Neuron (in vitro differentiated cells): ENCODE measurements around the gene SERTAD3.
"Not testable (repeated sequence)": the region's sequence is repeated elsewhere in the genome, so short reads cannot be mapped to it uniquely, and the experiment has no call there.

Source experiments
- H2AFZ ChIP-seq: one replicate; pipeline ENCODE4 v1.6.1; 2013; ENCODE audit warnings: low read depth, mild to moderate bottlenecking, inconsistent platforms, low read length, moderate library complexity
- H3K27me3 ChIP-seq: one replicate; pipeline ENCODE4 v1.6.1; 2013; ENCODE audit warnings: low read length; ENCODE audit not compliant: insufficient read depth
- H3K36me3 ChIP-seq: one replicate; pipeline ENCODE4 v1.6.1; 2013; ENCODE audit warnings: low read length; ENCODE audit not compliant: insufficient read depth
- H3K4me1 ChIP-seq: one replicate; pipeline ENCODE4 v1.6.1; 2013; ENCODE audit warnings: low read length; ENCODE audit not compliant: insufficient read depth
- H3K4me3 ChIP-seq: 2 replicates; pipeline ENCODE4 v1.5.1; 2013; ENCODE audit warnings: mild to moderate bottlenecking, low read length, moderate library complexity
- H3K9me3 ChIP-seq: one replicate; pipeline ENCODE4 v1.6.1; 2013; ENCODE audit warnings: low read length

The SERTAD3 gene

GRCh38 chr19:40465557-40466218, 21.6 kb upstream of the SERTAD3 start, which contains the start of gene BLVRB:
TSS of gene BLVRB (minus strand) at chr19:40465745. CDS start at chr19:40465688, 57 bp downstream.
- peaks cover 15% of the 10 kb centered on the region for H3K4me1 ChIP-seq
- H3K27me3 ChIP-seq, result peaks cover 22% of the 10 kb centered on the region
- H3K36me3 ChIP-seq, result no peaks in the 10 kb centered on the region
- H3K9me3 ChIP-seq, result no peaks in the 10 kb centered on the region
- H3K4me3 ChIP-seq, result peak within 1 kb of the TSS; percentile 85
- peak within 1 kb of the TSS; percentile 99 for H2AFZ ChIP-seq

DNA sequence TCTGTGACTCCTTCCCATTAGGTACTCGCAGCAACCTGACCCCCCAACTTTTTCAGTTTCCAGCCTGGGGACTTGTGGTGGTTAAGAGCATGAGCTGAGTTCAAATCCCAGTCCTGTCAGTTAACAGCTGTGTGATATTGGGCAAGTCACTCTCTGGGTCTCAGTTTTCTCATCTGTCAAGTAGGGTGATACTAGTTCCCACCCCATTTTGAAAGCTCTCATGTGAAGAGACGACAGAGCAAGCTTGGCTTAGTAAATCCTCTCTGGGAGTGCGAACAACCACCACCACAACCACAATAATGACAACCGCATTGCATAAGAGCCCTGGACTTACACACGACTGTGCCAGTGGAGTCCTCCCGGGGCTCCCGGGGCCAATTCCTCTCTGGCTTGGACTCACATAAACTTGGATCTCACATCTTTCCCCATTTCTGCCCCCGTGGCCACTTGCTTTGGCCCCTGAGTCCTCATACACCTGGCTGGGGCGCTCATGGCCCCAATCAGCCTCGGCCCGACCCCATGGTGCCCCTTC, 21.0 kb upstream of the SERTAD3 start:
- no peaks in the 10 kb centered on the region for H3K36me3 ChIP-seq
- peak overlapping the region; percentile 99 for H2AFZ ChIP-seq
- peaks cover 22% of the 10 kb centered on the region for H3K27me3 ChIP-seq

DNA sequence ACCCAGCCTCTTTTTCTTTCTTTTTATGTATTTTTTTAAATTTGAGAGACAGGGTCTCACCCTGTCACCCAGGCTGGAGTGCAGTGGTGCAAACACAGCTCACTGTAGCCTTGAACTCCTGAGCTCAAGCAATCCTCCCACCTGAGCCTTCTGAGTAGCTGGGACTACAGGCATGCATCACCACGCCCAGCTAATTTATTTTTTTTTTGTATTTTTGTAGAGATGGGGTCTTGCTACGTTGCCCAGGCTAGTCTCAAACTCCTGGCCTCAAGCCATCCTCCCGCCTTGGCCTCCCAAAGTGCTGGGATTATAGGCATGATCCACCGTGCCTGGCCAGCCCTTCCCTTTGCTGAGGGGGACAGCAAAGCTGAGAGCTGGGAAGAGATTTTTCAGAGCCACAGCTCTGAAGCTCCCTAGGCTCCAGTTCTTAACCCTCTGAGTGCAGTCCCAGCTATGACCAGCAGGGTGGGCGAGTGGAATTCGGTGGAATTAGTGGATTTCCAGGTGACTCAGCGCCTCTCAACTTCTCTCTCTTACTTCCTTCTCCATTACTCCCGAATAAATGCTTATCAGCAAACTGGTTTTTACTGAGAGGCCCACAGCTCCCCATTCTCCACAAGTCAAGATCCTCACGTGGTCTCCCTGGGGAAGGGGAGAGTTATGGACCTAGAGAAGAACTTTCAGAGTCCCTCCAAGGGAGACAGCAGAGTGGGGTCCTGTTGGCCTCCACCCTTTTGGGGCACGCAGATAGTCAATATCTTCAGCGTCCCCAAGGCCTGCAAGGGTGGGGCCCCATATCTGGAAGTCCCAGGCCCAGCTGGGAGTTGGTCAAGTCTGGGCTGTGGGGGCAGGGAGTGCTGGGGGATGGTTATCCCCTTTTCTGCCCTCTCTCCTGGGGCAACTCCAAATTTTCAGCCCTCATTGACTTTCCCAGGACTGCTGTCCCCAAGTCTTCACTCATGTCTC, 20.2 kb upstream of the SERTAD3 start:
- no peaks in the 10 kb centered on the region for H3K9me3 ChIP-seq
- H2AFZ ChIP-seq, result no peak overlapping the region
- H3K27me3 ChIP-seq, result peaks cover 22% of the 10 kb centered on the region
- H3K4me1 ChIP-seq, result peaks cover 15% of the 10 kb centered on the region
- peak overlapping the region; percentile 85 for H3K4me3 ChIP-seq
- no peaks in the 10 kb centered on the region for H3K36me3 ChIP-seq

More for the DNA sequence above, 21.0 kb upstream of the SERTAD3 start:
- Histone ChIP-seq H3K9me3 (no peaks in the 10 kb centered on the region), H3K4me1 (peaks cover 15% of the 10 kb centered on the region), H3K4me3 (peak overlapping the region; percentile 85)

GRCh38 chr19:40463587-40464037, 19.5 kb upstream of the SERTAD3 start:
- H3K4me3 ChIP-seq, H3K9me3 ChIP-seq, H3K36me3 ChIP-seq, H2AFZ ChIP-seq: not testable (repeated sequence)
- Histone ChIP-seq H3K4me1 (peaks cover 15% of the 10 kb centered on the region), H3K27me3 (peaks cover 20% of the 10 kb centered on the region)

DNA sequence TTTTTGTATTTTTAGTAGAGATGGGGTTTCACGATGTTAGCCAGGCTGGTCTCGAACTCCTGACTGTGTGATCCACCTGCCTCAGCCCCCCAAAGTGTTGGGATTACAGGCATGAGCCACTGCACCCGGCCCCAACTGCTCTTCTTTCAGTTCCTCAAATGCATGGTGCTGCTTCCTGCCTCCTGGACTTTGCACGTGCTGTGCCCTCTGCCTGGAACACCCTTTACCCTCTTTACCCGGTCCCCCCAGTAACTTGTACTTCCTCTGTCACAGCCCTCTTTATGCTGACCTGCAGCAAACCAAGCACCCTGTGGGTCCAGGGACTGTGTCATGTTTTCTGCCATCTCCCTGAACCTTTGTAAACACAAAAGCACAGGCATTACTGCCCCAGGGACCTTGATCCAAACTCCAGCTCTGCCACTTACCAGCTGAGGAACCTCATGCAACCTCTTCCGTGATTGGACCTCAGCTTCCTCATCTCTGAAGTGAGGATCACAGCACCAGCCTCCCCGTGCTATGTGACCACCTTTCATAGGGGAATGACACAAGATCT, 17.6 kb upstream of the SERTAD3 start:
- Histone ChIP-seq H3K9me3 (no peaks in the 10 kb centered on the region), H3K4me1 (peaks cover 9% of the 10 kb centered on the region), H3K36me3 (no peaks in the 10 kb centered on the region), H3K27me3 (peaks cover 7% of the 10 kb centered on the region), H2AFZ (no peak overlapping the region), H3K4me3 (no peak overlapping the region)

DNA sequence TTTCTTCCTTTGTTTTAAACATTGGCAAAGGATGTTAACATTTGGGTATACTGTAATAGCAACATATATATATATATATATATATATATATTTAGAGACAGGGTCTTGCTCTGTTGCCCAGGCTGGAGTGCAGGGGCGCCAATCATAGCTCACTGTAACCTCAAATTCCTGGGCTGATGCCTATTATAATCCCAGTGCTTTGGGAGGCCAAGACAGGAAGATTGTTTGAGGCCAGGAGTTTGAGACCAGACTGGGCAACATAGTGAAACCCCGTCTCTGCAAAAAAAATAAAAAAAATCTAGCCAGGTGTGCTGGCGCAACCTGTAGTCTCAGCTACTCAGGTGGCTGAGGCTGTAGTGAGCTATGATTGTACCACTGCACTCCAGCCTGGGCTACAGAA, 16.1 kb upstream of the SERTAD3 start:
- no peaks in the 10 kb centered on the region for H3K9me3 ChIP-seq
- no peak overlapping the region for H2AFZ ChIP-seq
- no peaks in the 10 kb centered on the region for H3K4me1 ChIP-seq
- H3K4me3 ChIP-seq, result no peak overlapping the region
- no peaks in the 10 kb centered on the region for H3K27me3 ChIP-seq
- H3K36me3 ChIP-seq, result no peaks in the 10 kb centered on the region

- H2AFZ ChIP-seq, result no peak overlapping the region
Observed at GRCh38 chr19:40458597-40458974, 14.5 kb upstream of the SERTAD3 start.

DNA sequence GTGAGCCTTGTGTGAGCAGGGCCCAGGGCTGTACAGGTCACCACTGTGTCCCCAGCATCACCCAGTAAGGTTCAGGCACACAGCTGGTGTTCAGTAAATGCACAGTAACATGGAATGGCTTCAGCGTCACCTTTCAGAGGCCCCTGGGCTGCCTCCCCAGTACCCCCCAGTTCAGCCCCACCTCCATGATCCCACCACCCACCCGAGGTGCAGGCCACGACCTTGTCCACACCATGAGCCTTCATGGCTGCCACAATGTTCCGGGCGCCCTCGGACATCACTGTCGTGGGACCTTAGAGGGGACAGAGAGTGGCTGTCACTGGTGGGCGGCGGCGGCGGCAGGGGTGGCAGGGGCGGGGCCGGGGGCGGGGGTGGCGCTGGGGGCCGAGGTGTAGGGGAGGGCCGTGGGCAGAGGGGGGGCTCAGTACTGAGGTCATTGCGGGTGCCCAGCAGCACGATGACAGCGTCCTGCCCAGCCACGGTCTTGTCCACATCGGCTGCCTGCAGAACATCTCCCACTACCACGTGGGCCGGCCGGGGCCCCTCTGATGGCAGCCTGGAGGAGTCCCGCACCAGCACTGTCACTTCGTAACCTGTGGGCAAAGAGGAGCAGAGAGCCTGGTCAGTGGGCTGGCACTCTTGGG, 13.9 kb upstream of the SERTAD3 start:
- Histone ChIP-seq H3K9me3 (no peaks in the 10 kb centered on the region), H3K27me3 (no peaks in the 10 kb centered on the region), H3K36me3 (no peaks in the 10 kb centered on the region), H2AFZ (no peak overlapping the region), H3K4me1 (no peaks in the 10 kb centered on the region), H3K4me3 (no peak overlapping the region)

More at GRCh38 chr19:40458597-40458974, 14.5 kb upstream of the SERTAD3 start:
- H3K9me3 ChIP-seq, result no peaks in the 10 kb centered on the region
- H3K36me3 ChIP-seq, result no peaks in the 10 kb centered on the region
- no peaks in the 10 kb centered on the region for H3K4me1 ChIP-seq
- no peak overlapping the region for H3K4me3 ChIP-seq
- H3K27me3 ChIP-seq, result no peaks in the 10 kb centered on the region

DNA sequence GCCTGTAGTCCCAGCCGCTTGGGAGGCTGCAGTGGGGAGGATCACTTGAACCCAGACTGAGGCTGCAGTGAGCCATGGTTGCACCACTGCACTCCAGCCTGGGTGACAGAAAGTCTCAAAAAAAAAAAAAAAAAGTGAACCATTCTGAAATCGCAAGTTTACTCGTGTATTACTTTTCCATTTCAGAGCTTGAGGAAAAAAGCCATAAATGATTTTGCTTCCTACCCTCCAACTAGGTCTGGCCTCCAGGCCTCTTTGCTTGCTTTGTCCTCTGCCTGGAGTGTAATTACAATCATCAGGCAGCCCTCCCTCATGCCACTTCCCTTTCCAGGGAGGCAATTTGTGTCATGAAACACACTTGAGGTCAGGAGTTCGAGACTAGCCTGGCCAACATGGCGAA, 12.9 kb upstream of the SERTAD3 start:
- no peak overlapping the region for H3K4me3 ChIP-seq
- no peak overlapping the region for H2AFZ ChIP-seq
- no peaks in the 10 kb centered on the region for H3K9me3 ChIP-seq
- H3K27me3 ChIP-seq, result no peaks in the 10 kb centered on the region
- H3K4me1 ChIP-seq, result no peaks in the 10 kb centered on the region
- no peaks in the 10 kb centered on the region for H3K36me3 ChIP-seq

DNA sequence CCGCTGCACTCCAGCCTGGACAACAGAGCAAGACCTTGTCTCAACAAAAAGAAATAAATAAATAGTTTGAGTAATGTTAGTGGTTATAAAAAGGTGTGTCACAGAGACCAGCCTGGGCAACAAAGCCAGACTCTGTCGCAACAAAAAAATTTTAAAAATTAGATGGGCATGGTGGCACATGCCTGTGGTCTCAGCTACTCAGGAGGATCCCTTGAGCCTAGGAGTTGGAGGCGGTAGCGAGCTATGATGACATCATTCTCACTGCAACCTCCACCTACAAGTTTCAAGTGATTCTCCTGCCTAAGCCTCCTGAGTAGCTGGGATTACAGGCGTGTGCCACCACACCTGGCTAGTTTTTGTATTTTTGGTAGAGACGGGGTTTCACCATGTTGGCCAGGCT, 9.8 kb upstream of the SERTAD3 start:
- not testable (repeated sequence) for H3K9me3 ChIP-seq, H2AFZ ChIP-seq, H3K4me1 ChIP-seq, H3K36me3 ChIP-seq, H3K4me3 ChIP-seq, H3K27me3 ChIP-seq

DNA sequence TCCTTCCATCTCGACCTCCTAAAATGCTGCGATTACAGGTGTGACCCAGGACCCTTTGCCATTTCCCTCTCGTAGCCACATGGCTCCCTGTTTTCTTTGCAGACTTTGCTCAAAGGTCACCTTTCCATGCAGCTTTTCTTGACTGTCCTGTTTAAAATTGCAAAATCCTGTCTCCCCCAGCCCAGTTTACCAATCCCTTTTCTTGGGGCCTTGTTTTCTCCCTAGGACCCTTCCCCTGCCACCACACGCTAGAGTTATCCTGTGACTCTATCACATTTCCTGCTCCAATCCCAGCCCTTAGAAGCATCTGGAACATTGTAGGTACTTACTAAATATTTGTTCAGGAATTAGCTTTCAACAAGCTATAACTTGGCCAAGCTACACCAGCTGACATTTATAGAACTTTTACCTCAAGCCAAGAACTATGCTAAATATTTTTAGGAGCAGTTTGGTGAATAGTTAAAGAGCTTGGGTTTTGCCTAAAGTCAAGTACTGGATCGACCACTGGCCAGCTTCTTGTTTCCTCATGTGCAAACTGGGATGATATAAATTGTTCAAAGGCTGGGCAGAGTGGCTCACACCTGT, 9.1 kb upstream of the SERTAD3 start:
- Histone ChIP-seq H3K9me3 (no peaks in the 10 kb centered on the region), H3K27me3 (no peaks in the 10 kb centered on the region), H2AFZ (no peak overlapping the region), H3K4me3 (no peak overlapping the region), H3K36me3 (no peaks in the 10 kb centered on the region), H3K4me1 (no peaks in the 10 kb centered on the region)

DNA sequence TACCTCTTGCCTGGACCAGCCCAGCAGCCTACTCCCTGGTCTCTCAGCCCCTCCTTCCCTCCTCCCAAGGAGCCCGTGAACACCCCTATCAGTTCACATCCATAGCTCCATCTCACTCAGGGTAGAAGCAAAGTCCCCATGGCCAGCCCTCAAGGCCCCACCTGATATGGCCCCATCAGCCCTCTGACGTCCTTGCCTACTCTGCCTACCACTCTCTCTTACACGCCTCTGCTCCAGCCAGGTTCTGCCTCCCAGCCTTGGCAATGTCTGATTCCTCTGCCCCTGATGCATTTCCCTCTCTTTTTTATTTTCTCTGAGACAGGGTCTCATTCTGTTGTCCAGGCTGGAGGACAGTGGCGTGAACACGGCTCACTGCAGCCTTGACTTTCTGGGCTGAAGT, 7.9 kb upstream of the SERTAD3 start:
- H3K27me3 ChIP-seq, result no peaks in the 10 kb centered on the region
- H3K9me3 ChIP-seq, result no peaks in the 10 kb centered on the region
- no peak overlapping the region for H3K4me3 ChIP-seq
- no peaks in the 10 kb centered on the region for H3K36me3 ChIP-seq
- no peaks in the 10 kb centered on the region for H3K4me1 ChIP-seq
- no peak overlapping the region for H2AFZ ChIP-seq
